ENCODE measurements around the gene DDX1.
"Not testable (repeated sequence)": the region's sequence is repeated elsewhere in the genome, so short reads cannot be mapped to it uniquely, and the experiment has no call there.

The DDX1 gene

DNA sequence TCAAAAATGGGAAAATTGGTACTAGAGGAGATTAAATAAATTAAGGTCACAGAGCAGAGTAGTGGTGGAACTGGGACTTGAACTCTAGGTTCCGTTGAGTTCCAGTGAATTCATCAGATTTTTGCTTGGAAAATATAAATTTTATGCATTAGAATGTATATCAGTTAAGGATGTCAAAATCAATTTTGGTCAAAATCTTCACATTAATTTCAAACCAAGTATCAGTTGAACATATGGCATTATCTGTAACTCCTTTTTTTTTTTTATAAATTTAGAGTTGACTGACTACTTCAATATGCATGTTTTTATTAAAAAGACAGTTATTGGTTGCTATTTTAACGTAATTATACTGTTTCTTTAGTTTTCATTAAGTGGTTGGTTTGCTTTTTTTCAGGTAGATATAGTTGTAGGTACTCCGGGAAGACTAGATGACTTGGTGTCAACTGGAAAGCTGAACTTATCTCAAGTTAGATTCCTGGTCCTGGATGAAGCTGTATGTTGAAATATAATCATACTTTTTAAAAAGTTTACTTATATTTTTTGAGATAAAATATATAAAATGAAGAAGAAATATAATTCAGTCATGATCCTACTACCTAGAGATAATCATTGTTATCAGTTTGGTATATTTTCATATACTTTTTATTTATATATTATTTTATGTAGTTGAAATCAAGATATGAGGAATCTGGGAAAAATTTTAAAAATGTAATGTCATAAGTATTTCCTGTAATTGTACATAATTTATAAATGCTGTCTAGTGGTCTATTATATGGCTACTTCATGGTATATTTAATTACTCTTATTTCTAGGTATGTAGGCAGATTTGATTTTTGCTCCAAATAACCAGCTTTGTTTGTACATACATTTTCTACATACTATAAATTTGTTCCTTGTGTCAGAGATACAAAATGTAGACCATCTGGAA lies 25.4 kb downstream of the DDX1 start:
- DNase-seq (ENCODE audit: low spot score) = no peak

GRCh38 chr2:15617778-15618448 lies 26.2 kb downstream of the DDX1 start:
- no peak for DNase-seq (ENCODE audit: low spot score)

DNA sequence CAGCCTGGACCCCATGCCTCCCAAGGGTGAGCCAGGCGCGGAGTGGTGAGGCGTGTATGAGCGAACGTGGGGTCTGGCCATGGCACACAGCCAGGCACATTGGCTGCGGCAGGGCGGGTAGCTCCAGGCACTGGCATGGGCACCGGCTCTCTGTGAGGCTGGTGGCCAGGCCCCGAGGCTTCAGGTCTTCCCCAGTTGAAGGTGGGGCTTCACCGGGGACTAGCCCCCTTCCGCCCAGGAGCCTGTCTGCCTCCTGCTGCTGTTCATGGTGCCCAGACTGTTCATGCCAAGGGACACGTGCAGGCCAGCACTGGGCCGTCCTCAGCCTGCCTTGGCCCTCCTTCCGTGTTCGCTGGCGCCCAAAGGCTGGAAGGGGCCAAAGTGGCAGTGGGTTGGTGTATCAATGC lies 26.8 kb downstream of the DDX1 start:
- DNase-seq (ENCODE audit: low spot score) = no peak

GRCh38 chr2:15619076-15619475 lies 27.4 kb downstream of the DDX1 start:
- DNase-seq (ENCODE audit: low spot score) = no peak

- no peak for DNase-seq (ENCODE audit: low spot score)
Measured at GRCh38 chr2:15619510-15619909, 27.8 kb downstream of the DDX1 start.

GRCh38 chr2:15619938-15620337 lies 28.3 kb downstream of the DDX1 start:
- no peak for DNase-seq (ENCODE audit: low spot score)

GRCh38 chr2:15620340-15620739 lies 28.7 kb downstream of the DDX1 start:
- no peak for DNase-seq (ENCODE audit: low spot score)

- no peak for DNase-seq (ENCODE audit: low spot score)
Measured at GRCh38 chr2:15620857-15621471, 29.3 kb downstream of the DDX1 start.

GRCh38 chr2:15621472-15621870 lies 29.8 kb downstream of the DDX1 start:
- DNase-seq (ENCODE audit: low spot score) = not testable (repeated sequence)

- no peak for DNase-seq (ENCODE audit: low spot score)
Measured at GRCh38 chr2:15622214-15622613, 30.5 kb downstream of the DDX1 start.

GRCh38 chr2:15622614-15623480 lies 31.2 kb downstream of the DDX1 start:
- no peak for DNase-seq (ENCODE audit: low spot score)

DNA sequence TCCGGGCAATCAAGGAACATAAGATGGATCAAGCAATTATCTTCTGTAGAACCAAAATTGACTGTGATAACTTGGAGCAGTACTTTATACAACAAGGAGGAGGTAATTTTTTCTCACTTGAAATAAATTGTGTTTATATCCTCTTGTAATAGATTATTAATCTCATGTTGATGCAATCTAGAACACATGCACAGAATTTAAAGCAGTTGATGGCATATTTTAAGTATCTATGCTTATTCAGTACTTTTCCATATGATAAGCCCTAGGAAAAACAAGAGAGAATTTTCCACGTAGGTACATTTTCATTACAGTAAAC lies 31.8 kb downstream of the DDX1 start:
- no peak for DNase-seq (ENCODE audit: low spot score)

DNA sequence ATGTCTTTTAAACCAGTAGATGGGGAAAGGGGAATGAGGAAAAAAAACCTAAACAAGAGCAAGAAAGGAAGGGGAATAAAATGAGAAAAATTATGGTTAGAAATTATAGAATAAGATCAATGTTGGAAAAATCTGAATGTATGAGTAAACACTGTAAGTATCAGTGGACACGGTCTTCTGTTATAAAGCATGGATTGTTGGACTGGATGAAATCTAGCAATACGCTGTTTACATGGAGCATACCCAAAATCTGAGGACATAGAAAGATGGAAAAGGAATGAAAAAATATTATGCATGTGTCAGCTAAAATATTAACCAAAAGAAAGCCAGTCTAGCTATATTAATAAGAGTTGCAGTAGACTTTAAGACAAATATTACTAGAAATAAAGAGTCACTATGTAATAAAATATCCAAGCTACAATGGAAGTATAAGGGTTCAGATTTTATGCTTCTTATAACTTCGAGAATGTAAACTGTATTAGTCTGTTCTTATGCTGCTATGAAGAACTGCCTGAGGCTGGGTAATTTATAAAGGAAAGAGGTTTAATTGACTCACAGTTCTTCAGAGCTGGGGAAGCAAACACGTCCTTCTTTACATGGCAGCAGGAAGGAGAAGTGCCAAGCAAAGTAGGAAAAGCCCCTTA lies 32.4 kb downstream of the DDX1 start:
- no peak for DNase-seq (ENCODE audit: low spot score)

- DNase-seq (ENCODE audit: low spot score) = no peak
Measured at GRCh38 chr2:15624903-15625302, 33.2 kb downstream of the DDX1 start.

DNA sequence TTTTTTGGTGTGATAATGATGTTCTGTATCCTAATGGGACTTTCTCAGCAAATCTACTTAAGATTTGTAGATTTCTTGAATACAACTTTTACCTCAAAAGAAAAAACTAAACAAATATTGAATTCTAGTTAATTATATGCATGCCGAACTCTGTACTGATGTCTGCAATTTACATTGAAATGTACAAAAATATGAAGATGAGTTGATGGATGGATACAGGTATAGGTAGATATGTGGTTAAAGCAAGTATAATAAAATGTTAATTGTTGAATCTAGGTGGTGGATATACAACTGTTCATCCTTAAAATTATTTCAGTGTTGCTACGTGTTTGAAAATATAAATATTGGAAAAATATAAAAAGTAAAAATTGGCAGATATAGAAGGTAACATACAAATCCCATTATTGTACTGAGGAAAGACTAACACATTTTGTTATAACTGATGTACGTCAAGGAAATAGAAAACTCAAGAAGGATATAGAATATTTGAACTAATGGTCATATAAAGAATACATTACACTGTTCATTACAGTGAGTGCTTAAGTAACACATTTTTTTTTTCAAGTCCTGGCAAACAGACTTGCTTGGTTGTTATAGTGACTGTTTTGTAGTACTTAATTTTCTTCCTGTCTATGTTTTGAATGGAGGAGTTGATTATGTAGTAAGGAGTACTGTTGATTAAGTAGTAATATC lies 33.8 kb downstream of the DDX1 start:
- DNase-seq (ENCODE audit: low spot score) = no peak

- no peak for DNase-seq (ENCODE audit: low spot score)
Measured at GRCh38 chr2:15626126-15626525, 34.5 kb downstream of the DDX1 start.

DNA sequence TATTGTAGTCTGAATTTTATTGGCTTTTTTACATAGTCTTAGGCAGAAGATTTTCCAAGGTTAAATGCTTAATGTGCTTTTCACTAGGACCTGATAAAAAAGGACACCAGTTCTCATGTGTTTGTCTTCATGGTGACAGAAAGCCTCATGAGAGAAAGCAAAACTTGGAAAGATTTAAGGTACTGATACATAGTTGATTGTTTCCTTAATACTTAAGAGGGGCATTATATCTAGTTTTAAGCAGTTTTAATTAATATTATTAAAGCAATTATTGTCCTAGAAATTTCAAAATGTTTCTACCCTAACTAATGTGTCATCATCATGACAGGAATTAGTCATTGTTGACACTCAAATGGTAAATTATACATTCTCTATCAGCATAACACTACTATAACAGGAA lies 35.3 kb downstream of the DDX1 start:
- DNase-seq (ENCODE audit: low spot score) = no peak

DNA sequence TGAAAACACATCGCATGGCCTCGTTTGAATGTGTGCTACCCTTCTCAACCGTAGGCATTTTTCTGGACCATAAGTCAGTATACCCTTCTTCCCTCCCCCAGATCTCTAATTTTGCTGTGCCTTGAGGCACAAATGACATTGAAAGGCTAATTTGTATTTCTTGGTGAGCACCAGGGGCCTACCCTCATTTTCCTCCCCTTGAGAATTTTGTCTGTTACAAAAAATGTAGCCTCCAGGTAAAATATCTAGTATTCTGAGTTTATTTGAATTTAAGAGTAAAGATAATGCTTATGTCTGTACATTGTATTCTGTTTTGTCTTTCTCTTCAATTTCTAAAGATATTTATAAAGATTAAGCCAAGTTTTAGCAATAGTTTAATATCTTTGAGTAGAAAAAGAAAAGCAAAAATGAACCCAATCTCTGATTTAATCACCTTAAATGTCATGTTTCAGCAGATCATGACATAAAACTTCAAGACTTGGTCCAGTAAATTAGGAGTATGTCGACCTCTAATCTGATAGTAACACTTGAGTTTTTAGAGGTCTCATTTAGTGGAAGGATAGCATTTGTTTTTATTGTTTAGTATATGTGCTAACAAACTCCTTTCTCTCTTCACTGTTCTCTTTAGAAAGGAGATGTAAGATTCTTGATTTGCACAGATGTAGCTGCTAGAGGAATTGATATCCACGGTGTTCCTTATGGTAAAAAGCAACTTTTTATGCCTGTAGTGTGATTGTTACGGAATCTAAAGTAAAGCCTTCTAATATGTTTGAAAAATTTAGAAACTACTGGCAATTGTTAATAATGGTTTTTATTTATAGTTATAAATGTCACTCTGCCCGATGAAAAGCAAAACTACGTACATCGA lies 36.4 kb downstream of the DDX1 start:
- DNase-seq (ENCODE audit: low spot score) = no peak

DNA sequence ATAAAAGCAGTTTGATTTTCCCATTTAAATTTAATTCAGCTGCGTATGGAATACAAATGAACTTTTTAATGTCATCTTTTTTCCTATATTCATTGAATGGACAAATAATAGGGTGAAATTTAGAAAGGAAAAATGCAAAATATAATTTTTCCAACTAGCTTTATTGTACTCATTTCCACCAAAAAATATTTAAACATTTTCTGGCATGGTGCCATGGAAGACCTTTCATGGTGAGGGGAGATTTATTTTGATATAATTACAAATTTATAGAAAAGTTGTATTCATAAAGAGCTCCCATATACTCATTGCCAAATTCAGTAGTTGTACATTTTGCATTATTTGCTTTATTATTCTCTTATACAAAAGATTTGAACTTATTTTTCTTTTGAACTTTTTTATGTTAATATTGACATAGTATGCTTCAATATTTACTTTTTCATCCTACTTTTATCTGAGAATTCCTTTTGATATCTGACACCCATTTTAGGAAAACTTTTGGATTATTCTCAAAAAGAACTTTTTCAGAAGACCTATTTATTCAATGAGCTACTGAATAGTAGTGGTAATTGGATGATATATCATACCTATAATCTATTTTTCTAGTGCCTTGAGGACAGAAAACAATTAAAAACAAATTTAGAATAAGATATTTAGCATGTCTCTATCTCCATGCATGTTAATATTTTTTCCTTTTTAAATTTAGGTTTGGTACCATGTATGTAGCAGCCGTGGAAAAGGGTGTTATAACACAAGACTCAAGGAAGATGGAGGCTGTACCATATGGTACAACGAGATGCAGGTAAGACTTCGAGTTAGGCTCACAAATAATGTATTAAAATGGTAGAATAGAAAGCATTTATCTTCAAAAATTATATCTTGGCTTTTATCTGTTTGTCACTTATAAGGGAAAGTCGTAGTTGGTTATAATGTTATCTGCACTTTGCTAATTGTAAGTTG lies 37.5 kb downstream of the DDX1 start:
- no peak for DNase-seq (ENCODE audit: low spot score)

All from GM03348 (cell line).